Lower leg skin (tissue), 4 donors: ENCODE data around the gene UBE2L6. TPM values are rescaled to one million over a fixed set of nuclear protein-coding genes. Genes with fewer than 3 reads are reported as not detected.
A peak's percentile ranks its signal among the peaks of the same experiment; 100 is the strongest.

ENCODE experiments used
- DNase-seq, 2 donors: peaks; one replicate each; pipeline ENCODE4 v3.0.0-alpha.2; 2019; ENCODE audit warnings: low spot score in 2 of 2
- H3K4me3 ChIP-seq: fragments of 200-600 bp; sonication (generic); 2 replicates; pipeline ENCODE4 v1.5.1; 2017; ENCODE audit warnings: mild to moderate bottlenecking, low read depth; ENCODE audit not compliant: poor library complexity, severe bottlenecking
- CTCF ChIP-seq, 3 donors: fragments of 450-650 bp; IDR thresholded peaks; one replicate each; pipeline ENCODE4 v1.5.1; 2016; ENCODE audit warnings: antibody characterized with exemption in 3 of 3, mild to moderate bottlenecking in 3 of 3, moderate library complexity in 2 of 3
- POLR2A ChIP-seq, 2 donors: fragments of 450-650 bp; IDR thresholded peaks; one replicate each; pipeline ENCODE4 v1.6.1; 2016 to 2017; ENCODE audit warnings: antibody characterized with exemption in 2 of 2, mild to moderate bottlenecking in 1 of 2, moderate library complexity in 1 of 2
- WGBS, 2 donors: methylation state at CpG; one replicate each; pipeline ENCODE4 v1.1.5; 2018; 5-methylcytosine and 5-hydroxymethylcytosine counted together
- intact Hi-C: fragments of 100-400 bp; cut with DNase I; formaldehyde crosslinking; loops from one replicate; pipeline ENCODE4 v1.15.0; 2023; ENCODE audit warnings: low total_unique reads
- total RNA-seq, 4 donors: library from RNA; depleted of rRNA; stranded (reverse); fragments of >200 nt; gene quantifications; one replicate each; pipeline ENCODE4 v1.1.0, GENCODE V29; 2016

Gene UBE2L6
- total RNA-seq, 4 donors from 2014 or later = 14.5 to 31.0 (median 19.9) TPM

GRCh38 chr11:57585301-57585700 lies 17.8 kb upstream of the UBE2L6 start:
- no peak overlapping the region for H3K4me3 ChIP-seq
- DNase-seq = no peak
- intact Hi-C loops = no loop called here
- TF ChIP-seq CTCF (IDR thresholded peaks at IDR 0.05) (no peak), POLR2A (IDR thresholded peaks at IDR 0.05) (no peak)

GRCh38 chr11:57584341-57584740 lies 16.9 kb upstream of the UBE2L6 start:
- TF ChIP-seq POLR2A (IDR thresholded peaks at IDR 0.05) (no peak), CTCF (IDR thresholded peaks at IDR 0.05) (no peak)
- 83 to 85% methylated on average over 9 of the region's 9 CpGs for WGBS, 2 donors
- H3K4me3 ChIP-seq = no peak overlapping the region
- intact Hi-C loops = no loop called here
- no peak for DNase-seq

GRCh38 chr11:57574061-57574460 lies 6.6 kb upstream of the UBE2L6 start:
- no peak for DNase-seq
- TF ChIP-seq CTCF (IDR thresholded peaks at IDR 0.05) (no peak), POLR2A (IDR thresholded peaks at IDR 0.05) (no peak)
- H3K4me3 ChIP-seq = no peak overlapping the region
- 65 to 75% methylated on average over 4 of the region's 4 CpGs for WGBS, 2 donors
- intact Hi-C loops = no loop called here

GRCh38 chr11:57571606-57572005 lies 4.1 kb upstream of the UBE2L6 start:
- WGBS, 2 donors = 63 to 74% methylated on average over 2 of the region's 2 CpGs
- intact Hi-C loops = no loop called here
- H3K4me3 ChIP-seq = no peak overlapping the region

GRCh38 chr11:57568330-57568766 lies 876 bp upstream of the UBE2L6 start:
- 30 to 31% methylated on average over 6 of the region's 6 CpGs for WGBS, 2 donors
- peak; percentile 79 to 96 for DNase-seq
- intact Hi-C loops = loop anchor here (5.0 kb wide), 1 partner anchor 74 kb away; no protein-coding TSS in a partner anchor
- H3K4me3 ChIP-seq = peak overlapping the region; percentile 78
- no peak for TF ChIP-seq POLR2A (IDR thresholded peaks at IDR 0.05)
- peak in 1 of 3 donors; percentile 85 for TF ChIP-seq CTCF (IDR thresholded peaks at IDR 0.05)

More at GRCh38 chr11:57571606-57572005, 4.1 kb upstream of the UBE2L6 start:
- DNase-seq = no peak
- TF ChIP-seq POLR2A (IDR thresholded peaks at IDR 0.05) = no peak
- TF ChIP-seq CTCF (IDR thresholded peaks at IDR 0.05) = no peak

- WGBS, 2 donors = 6 to 7% methylated on average over 15 of the region's 15 CpGs
- intact Hi-C loops = loop anchor here (5.0 kb wide), 1 partner anchor 75 kb away; no protein-coding TSS in a partner anchor
- peak overlapping the region; percentile 78 for H3K4me3 ChIP-seq
- no peak for TF ChIP-seq POLR2A (IDR thresholded peaks at IDR 0.05)
- TF ChIP-seq CTCF (IDR thresholded peaks at IDR 0.05) = no peak
- no peak for DNase-seq
These were observed 462 bp downstream of the UBE2L6 start for GRCh38 chr11:57566905-57567514.
